K562 (cell line): ENCODE results near the gene TRRAP. TPM values are rescaled to one million over a fixed set of nuclear protein-coding genes. Genes with fewer than 3 reads are reported as not detected.

Source experiments
- ATAC-seq: fragments of 200-7000 bp; cut with Tn5 transposase; 3 replicates; pipeline ENCODE4 v1.9.1; 2020; ENCODE audit warnings: moderate library complexity
- BruUV-seq: library from RNA; stranded (reverse); fragments of 400-500 nt; replicated peaks from 2 replicates; lab custom pipeline; 2021; lab: Mats Ljungman, UMichigan
- CTCF ChIA-PET: fragments of 300-600 bp; formaldehyde crosslinking; extraction: SDS; loops from one replicate; lab custom pipeline; 2021; ENCODE audit warnings: low intra/inter-chr PET ratio; lab: Yijun Ruan, JAX
- POLR2A ChIA-PET: fragments of 300-600, 350-650 bp; sonication (Branson Sonifier 250); formaldehyde crosslinking; extraction: SDS; loops from one replicate; lab custom pipeline; 2021; ENCODE audit warnings: antibody characterized with exemption, inconsistent platforms; lab: Yijun Ruan, JAX
- DNase-seq, 4 experiments: peaks; one replicate each; pipeline versions ENCODE4 v3.0.0 to v3.0.0-alpha.2; 2011 to 2018; ENCODE audit warnings: low spot score in 3 of 4, mixed read lengths in 3 of 4; ENCODE audit errors: extremely low read depth in 1 of 4
- FAIRE-seq: peaks from 2 replicates; lab custom pipeline; 2011; peaks lifted over from hg19 to GRCh38; lab: Jason Lieb, UNC
- H2AFZ ChIP-seq: 2 replicates; pipeline ENCODE4 v1.6.0; 2011; ENCODE audit warnings: low read depth, low read length, control low read depth, inconsistent platforms
- H3K27ac ChIP-seq: fragments of 200-600 bp; 3 replicates; pipeline ENCODE4 v1.8.0; 2011; ENCODE audit warnings: low read depth, mild to moderate bottlenecking, control low read depth, inconsistent platforms, low read length, moderate library complexity, mixed read lengths; ENCODE audit errors: extremely low read depth
- H3K27me3 ChIP-seq, 2 experiments: fragments of 300-600 bp in 1 of 2; 2 replicates in 1 of 2; 3 replicates in 1 of 2; pipeline versions ENCODE4 v1.6.0 to v1.8.0; 2011; ENCODE audit warnings: inconsistent platforms in 2 of 2, low read length in 2 of 2, mild to moderate bottlenecking in 1 of 2, mixed read lengths in 1 of 2, moderate library complexity in 1 of 2; ENCODE audit not compliant: control insufficient read depth in 2 of 2, insufficient read depth in 2 of 2
- H3K36me3 ChIP-seq: fragments of 300-600 bp; 3 replicates; pipeline ENCODE4 v1.8.0; 2011; ENCODE audit warnings: mild to moderate bottlenecking, low read length, inconsistent platforms; ENCODE audit not compliant: control insufficient read depth, insufficient read depth
- H3K4me1 ChIP-seq, 2 experiments: fragments of 200-600 bp in 1 of 2; replicated peaks in 1 of 2; 2 replicates in 1 of 2; 3 replicates in 1 of 2; pipeline versions ENCODE4 v1.5.1 to v1.8.0; 2011; ENCODE audit warnings: inconsistent platforms in 2 of 2, low read length in 2 of 2, mild to moderate bottlenecking in 1 of 2, mixed read lengths in 1 of 2, moderate library complexity in 1 of 2; ENCODE audit not compliant: control insufficient read depth in 2 of 2, insufficient read depth in 2 of 2
- H3K4me2 ChIP-seq: 2 replicates; pipeline ENCODE4 v1.6.1; 2011; ENCODE audit warnings: low read length, control low read depth, inconsistent platforms, mixed read lengths; ENCODE audit not compliant: insufficient read depth
- H3K4me3 ChIP-seq: fragments of 200-600 bp; sonication (generic), shearing (Covaris generic); 2 replicates; pipeline ENCODE4 v1.5.1; 2016; ENCODE audit warnings: control low read depth, inconsistent platforms
- H3K79me2 ChIP-seq: fragments of 200-600 bp; 3 replicates; pipeline ENCODE4 v1.8.0; 2011; ENCODE audit warnings: low read length, inconsistent platforms; ENCODE audit not compliant: control insufficient read depth, insufficient read depth
- H3K9ac ChIP-seq, 2 experiments: 2 replicates each; pipeline versions ENCODE4 v1.6.0 to v1.6.1; 2011; ENCODE audit warnings: low read depth in 2 of 2, low read length in 2 of 2, control low read depth in 1 of 2, inconsistent platforms in 1 of 2, mild to moderate bottlenecking in 1 of 2, mixed read lengths in 1 of 2; ENCODE audit not compliant: insufficient read depth in 1 of 2
- H3K9me1 ChIP-seq: one replicate; pipeline ENCODE4 v1.6.0; 2011; ENCODE audit warnings: inconsistent platforms, mild to moderate bottlenecking, low read length, moderate library complexity; ENCODE audit not compliant: control insufficient read depth, insufficient read depth
- H3K9me3 ChIP-seq: replicated peaks from 2 replicates; pipeline ENCODE4 v1.5.1; 2011; ENCODE audit warnings: low read depth, low read length, inconsistent platforms; ENCODE audit not compliant: control insufficient read depth, insufficient read depth
- H4K20me1 ChIP-seq: replicated peaks from 2 replicates; pipeline ENCODE4 v1.6.1; 2011; ENCODE audit warnings: low read length, inconsistent platforms, mixed read lengths; ENCODE audit not compliant: control insufficient read depth, insufficient read depth
- C11orf30 ChIP-seq: fragments of 450-650 bp; IDR thresholded peaks from 2 replicates; pipeline ENCODE4 v1.6.1; 2016; ENCODE audit warnings: low read depth, mild to moderate bottlenecking
- CBFA2T3 ChIP-seq: fragments of 450-650 bp; IDR thresholded peaks from 2 replicates; pipeline ENCODE4 v1.6.1; 2017
- SP1 ChIP-seq: sonication (generic); formaldehyde crosslinking; IDR thresholded peaks from 2 replicates; pipeline ENCODE4 v1.8.1; 2022; ENCODE audit warnings: mild to moderate bottlenecking, missing genetic modification reagents
- ZNF316 ChIP-seq: fragments of 450-650 bp; IDR thresholded peaks from 2 replicates; pipeline ENCODE4 v1.6.1; 2016
- WGBS: fragments of 100-300 bp; shearing (Covaris generic); methylation state at CpG from one replicate; pipeline ENCODE4 v1.1.6; 2016; ENCODE audit warnings: low coverage, mixed read lengths; ENCODE audit not compliant: insufficient coverage; ENCODE audit errors: missing lambda C conversion rate; 5-methylcytosine and 5-hydroxymethylcytosine counted together
- in situ Hi-C: fragments of 300-500 bp; cut with MboI; formaldehyde crosslinking; loops from 4 replicates; pipeline ENCODE4 v1.15.0; 2018; ENCODE audit warnings: inconsistent platforms, mixed read lengths
- intact Hi-C: fragments of 100-400 bp; cut with micrococcal nuclease; formaldehyde crosslinking; loops from 2 replicates; pipeline ENCODE4 v1.14.2; 2022
- polyA plus RNA-seq, 8 experiments: library from polyadenylated mRNA; depleted of rRNA in 4 of 8; stranded (reverse) in 5 of 8; unstranded in 3 of 8; fragments of >200 nt; fragmentation: Nextera tagmentation in 2 of 8; fragmentation: Illumina TruSeq in 1 of 8; extraction: Ambion mirVana in 2 of 8; extraction: Trizol in 1 of 8; gene quantifications; 2 replicates each; pipeline versions ENCODE4 v1.2.1 to v1.2.3, GENCODE V29; 2011 to 2014; ENCODE audit warnings: inconsistent platforms in 1 of 8, missing spikeins in 1 of 8
- total RNA-seq, 7 experiments: library from RNA; depleted of rRNA in 6 of 7; stranded (reverse); fragments of >200 nt in 6 of 7; fragmentation: Illumina TruSeq in 2 of 7; extraction: Trizol in 2 of 7; gene quantifications; 2 replicates each; pipeline versions ENCODE4 v1.2.1 to v1.2.3, GENCODE V29; 2011 to 2021; ENCODE audit warnings: low replicate concordance in 1 of 7
- TF ChIP-seq, protein P1 (sequence below): sonication (generic); formaldehyde crosslinking; IDR thresholded peaks from 2 replicates; pipeline ENCODE4 v1.8.0; 2022; ENCODE audit warnings: mild to moderate bottlenecking, low read depth, missing genetic modification reagents

TRRAP gene
- total and polyA plus RNA-seq, 9 of the 15 experiments (the other 6 are each of a cell fraction or from before 2014, with no cell fraction given): 1.3 to 47.2 (median 9.7) TPM

DNA sequence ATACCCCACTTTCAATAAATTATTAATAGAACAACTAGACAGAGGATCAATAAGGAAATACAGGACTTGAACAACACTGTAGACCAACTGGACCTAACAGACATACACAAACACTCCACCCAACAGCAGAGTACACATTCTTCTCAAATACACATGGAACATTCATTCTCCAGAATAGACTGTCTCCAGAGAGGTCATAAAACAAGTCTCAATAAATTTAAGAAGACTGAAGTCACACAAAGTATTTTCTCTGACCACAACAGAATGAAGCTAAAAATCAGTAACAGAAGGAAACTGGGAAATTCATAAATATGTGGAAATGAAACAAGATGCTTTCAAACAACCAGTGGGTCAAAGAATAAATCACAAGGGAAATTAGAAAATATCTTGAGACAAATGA is 145.7 kb downstream of the TRRAP start:
- peaks cover 29% of the 10 kb centered on the region for H3K36me3 ChIP-seq
- in situ Hi-C loops: no loop called here
- H3K9me1 ChIP-seq: no peaks in the 10 kb centered on the region
- no peaks in the 10 kb centered on the region for H3K27me3 ChIP-seq
- H3K4me2 ChIP-seq: no peak overlapping the region
- TF ChIP-seq CBFA2T3 (no peak), SP1 (CRISPR knock-in tag) (no peak), ZNF316 (no peak)
- TF ChIP-seq, all 486 proteins: peak for 0
- Histone ChIP-seq H3K4me3 (no peak overlapping the region), H3K27ac (no peak overlapping the region), H3K9ac (no peak overlapping the region), H3K4me1 (no peaks in the 10 kb centered on the region), H2AFZ (no peak overlapping the region), H3K9me3 (no peaks in the 10 kb centered on the region), H3K79me2 (no peaks in the 10 kb centered on the region), H4K20me1 (no peaks in the 10 kb centered on the region)
- ChIA-PET POLR2A (interaction anchor here (0.5 kb wide), 1 partner anchor 24 kb away, joined by 3 read pairs; no protein-coding TSS in a partner anchor), CTCF (no interaction called here)
- ATAC-seq (no peak), FAIRE-seq (no peak), DNase-seq (no peak)
- no TSS peak for BruUV-seq
- intact Hi-C loops: no loop called here

DNA sequence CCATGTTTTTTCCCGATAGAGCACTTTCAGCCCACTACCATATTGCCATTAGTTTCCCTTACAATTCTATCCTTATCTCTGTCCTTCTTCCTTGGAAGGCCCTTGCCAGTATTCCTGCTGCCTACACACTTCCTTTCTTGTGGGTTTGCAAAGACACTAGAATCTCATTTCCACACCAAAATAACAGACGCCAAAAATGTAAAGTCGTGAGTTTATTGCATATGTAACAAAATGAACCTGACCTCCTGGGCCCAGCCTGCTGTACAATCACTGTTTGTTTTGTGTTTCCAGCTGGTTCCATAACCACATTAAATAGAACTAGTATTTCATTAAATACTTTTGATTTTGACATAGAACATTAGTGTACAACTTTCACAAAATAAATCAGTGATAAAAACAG is 148.9 kb downstream of the TRRAP start:
- H3K4me1 ChIP-seq: no peaks in the 10 kb centered on the region
- no peaks in the 10 kb centered on the region for H3K9me1 ChIP-seq
- H3K36me3 ChIP-seq: peaks cover 45% of the 10 kb centered on the region; the same call in 2 of the 3 replicates
- BruUV-seq: no TSS peak
- no peaks in the 10 kb centered on the region for H4K20me1 ChIP-seq
- no peaks in the 10 kb centered on the region for H3K27me3 ChIP-seq
- no peak overlapping the region for H3K27ac ChIP-seq
- H3K79me2 ChIP-seq: no peaks in the 10 kb centered on the region
- H3K9me3 ChIP-seq: no peaks in the 10 kb centered on the region
- DNase-seq: no peak
- H3K4me3 ChIP-seq: no peak overlapping the region
- POLR2A ChIA-PET: interaction anchor here (0.7 kb wide), 1 partner anchor 10 kb away, joined by 3 read pairs; no protein-coding TSS in a partner anchor
- H2AFZ ChIP-seq: no peak overlapping the region
- in situ Hi-C loops (no loop called here), intact Hi-C loops (no loop called here)
- no peak for ATAC-seq
- no peak for FAIRE-seq
- TF ChIP-seq ZNF316 (peak; percentile 34; the same call in 1 of the 2 replicates), C11orf30 (0 out of 2 replicates have a peak, but pooled peaks have one; percentile 24)
- TF ChIP-seq, protein P1, sequence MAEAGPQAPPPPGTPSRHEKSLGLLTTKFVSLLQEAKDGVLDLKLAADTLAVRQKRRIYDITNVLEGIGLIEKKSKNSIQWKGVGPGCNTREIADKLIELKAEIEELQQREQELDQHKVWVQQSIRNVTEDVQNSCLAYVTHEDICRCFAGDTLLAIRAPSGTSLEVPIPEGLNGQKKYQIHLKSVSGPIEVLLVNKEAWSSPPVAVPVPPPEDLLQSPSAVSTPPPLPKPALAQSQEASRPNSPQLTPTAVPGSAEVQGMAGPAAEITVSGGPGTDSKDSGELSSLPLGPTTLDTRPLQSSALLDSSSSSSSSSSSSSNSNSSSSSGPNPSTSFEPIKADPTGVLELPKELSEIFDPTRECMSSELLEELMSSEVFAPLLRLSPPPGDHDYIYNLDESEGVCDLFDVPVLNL: no peak
- H3K9ac ChIP-seq: no peak overlapping the region
- WGBS: 93% methylated on average over 3 of the region's 3 CpGs
- no peak overlapping the region for H3K4me2 ChIP-seq
- CTCF ChIA-PET: no interaction called here
